Hair follicular keratinocyte (primary cell): Measurements from ENCODE around the gene MAGEL2. TPM values are rescaled to one million over a fixed set of nuclear protein-coding genes. Genes with fewer than 3 reads are reported as not detected.

Source experiments
- total RNA-seq: library from RNA; depleted of rRNA; stranded (reverse); fragments of >200 nt; gene quantifications from 2 replicates; pipeline ENCODE4 v1.2.3, GENCODE V29; 2015

MAGEL2 gene
- not detected in 2 replicates for total RNA-seq

DNA sequence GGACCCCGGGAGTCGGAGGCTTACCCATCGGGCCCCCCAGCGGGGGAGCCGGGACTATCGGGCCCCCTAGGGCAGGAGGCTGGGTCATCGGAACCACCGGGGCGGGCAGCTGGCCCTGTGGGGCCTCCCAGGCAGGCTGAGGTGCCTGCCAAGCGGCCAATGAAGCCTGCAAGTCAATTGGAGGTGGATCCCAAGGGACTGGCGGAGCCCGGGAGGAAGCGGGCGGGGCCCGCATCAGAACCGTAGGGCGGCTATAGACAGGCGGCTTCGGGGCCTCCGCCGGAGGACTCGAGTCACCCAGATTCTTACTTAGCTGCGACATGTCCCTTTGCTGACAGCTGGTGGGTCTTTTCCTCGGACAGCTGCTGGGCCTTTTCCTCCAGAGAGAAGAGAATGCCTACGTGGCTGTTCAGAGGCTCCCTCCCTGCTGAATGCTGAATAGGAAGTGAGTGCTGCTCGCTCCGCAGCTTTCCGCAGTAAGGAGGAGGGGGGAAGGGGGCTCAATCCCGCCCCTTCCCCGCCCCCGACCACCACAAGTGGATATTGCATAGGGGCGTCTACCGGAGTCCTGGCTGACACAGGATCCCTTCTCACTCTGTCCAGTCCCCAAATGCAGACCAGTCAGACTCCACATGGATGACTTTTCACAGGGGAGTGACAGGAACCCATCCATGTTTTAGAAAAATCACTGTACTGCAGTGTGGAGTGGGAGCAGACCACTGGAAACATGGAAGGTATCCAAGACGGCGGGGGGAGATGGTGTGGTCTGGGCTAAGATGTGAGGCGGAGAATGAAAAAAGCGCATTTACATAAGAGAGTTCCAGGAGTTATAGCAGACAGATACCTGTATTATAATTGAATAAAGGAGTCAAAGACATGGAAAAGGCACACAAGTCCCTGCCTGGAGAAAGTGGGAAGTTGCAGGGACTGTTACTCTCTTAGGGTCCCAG is at the start of gene MAGEL2:
Gene MAGEL2 (minus strand): TSS at position 447 of the 950 bp plus-strand sequence. CDS start 125 bp downstream, at position 322.

DNA sequence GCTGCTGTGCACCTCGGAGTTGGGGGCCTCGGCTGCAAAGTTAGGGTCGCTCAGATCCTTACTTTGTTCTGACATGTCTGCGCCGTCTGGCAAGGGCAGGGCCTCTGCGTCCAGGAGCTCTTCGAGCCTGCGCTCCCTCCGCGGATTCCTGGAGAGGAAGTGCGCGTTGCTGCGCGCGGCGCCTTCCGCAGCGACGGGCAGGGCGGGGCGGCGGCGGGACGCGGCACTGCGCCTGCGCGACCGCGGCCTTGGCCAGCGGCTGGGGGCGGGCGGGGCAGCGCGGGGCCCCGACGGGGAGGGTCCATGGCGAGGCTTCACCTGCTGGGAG is 39.4 kb upstream of the MAGEL2 start, which contains the start of gene NDN:
Gene NDN (minus strand): TSS at position 163 of the 328 bp plus-strand sequence. CDS start 88 bp downstream, at position 75.

Other genes with a start within 250 kb of the MAGEL2 start
- gene GOLGA6L2, start 200.6 kb downstream of the MAGEL2 start, total RNA-seq: not detected in 2 replicates
- gene MKRN3, start 82.2 kb downstream of the MAGEL2 start, total RNA-seq: 0.70 and 0.80 TPM in 2 replicates
- gene NDN, start 39.4 kb upstream of the MAGEL2 start, total RNA-seq: 16.9 and 20.2 TPM in 2 replicates